Muscle layer of colon (tissue), 2 donors: ENCODE measurements around the gene SCN3B.

Source experiments
- H3K27ac ChIP-seq: one replicate; pipeline ENCODE4 v1.7.0; 2013; ENCODE audit warnings: low read depth, mild to moderate bottlenecking, low read length, moderate library complexity
- H3K27me3 ChIP-seq, 2 donors: one replicate each; pipeline ENCODE4 v1.7.0; 2013; ENCODE audit warnings: low read length in 2 of 2, mild to moderate bottlenecking in 2 of 2; ENCODE audit not compliant: insufficient read depth in 2 of 2, control insufficient read depth in 1 of 2
- H3K36me3 ChIP-seq: one replicate; pipeline ENCODE4 v1.7.0; 2013; ENCODE audit warnings: mild to moderate bottlenecking, low read length; ENCODE audit not compliant: insufficient read depth
- H3K4me1 ChIP-seq: one replicate; pipeline ENCODE4 v1.7.0; 2013; ENCODE audit warnings: mild to moderate bottlenecking, low read length; ENCODE audit not compliant: insufficient read depth
- H3K4me3 ChIP-seq, 2 donors: one replicate each; pipeline ENCODE4 v1.7.0; 2013; ENCODE audit warnings: low read length in 2 of 2, low read depth in 1 of 2, mild to moderate bottlenecking in 1 of 2, moderate library complexity in 1 of 2
- H3K9ac ChIP-seq: one replicate; pipeline ENCODE4 v1.7.0; 2013; ENCODE audit warnings: low read length
- H3K9me3 ChIP-seq: one replicate; pipeline ENCODE4 v1.7.0; 2013; ENCODE audit warnings: mild to moderate bottlenecking, low read length
- donor health status: abdominal sarcoma.
- donor health status: Adenocarcinoma of cecum.

The SCN3B gene

DNA sequence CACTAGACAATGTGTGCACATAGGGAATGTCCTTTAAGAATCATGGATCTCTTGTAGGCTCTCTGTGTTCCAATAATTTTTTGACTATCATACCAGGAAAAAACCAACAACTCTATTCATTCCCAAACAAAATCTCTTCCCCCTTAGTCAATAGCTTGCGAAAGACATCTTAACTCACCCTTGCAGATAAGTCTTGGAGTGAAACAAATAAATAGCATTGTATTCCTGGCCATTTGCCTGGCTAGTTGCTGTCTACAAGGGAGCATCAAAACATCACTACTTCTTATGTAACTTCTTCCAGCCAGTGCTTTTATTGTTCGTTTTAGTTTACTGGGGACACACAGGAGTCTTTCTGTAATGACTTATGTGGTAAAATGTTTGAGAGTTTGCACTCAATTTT lies 29.4 kb downstream of the SCN3B start:
- Histone ChIP-seq H3K4me3 (no peak overlapping the region), H3K27me3 (no peaks in the 10 kb centered on the region), H3K27ac (no peak overlapping the region), H3K9ac (no peak overlapping the region), H3K4me1 (no peaks in the 10 kb centered on the region), H3K36me3 (no peaks in the 10 kb centered on the region), H3K9me3 (no peaks in the 10 kb centered on the region)

GRCh38 chr11:123622576-123622975 lies 31.8 kb downstream of the SCN3B start:
- Histone ChIP-seq H3K9ac (no peak overlapping the region), H3K4me1 (no peaks in the 10 kb centered on the region), H3K4me3 (no peak overlapping the region), H3K27ac (no peak overlapping the region), H3K36me3 (no peaks in the 10 kb centered on the region), H3K27me3 (no peaks in the 10 kb centered on the region), H3K9me3 (no peaks in the 10 kb centered on the region)

- no peaks in the 10 kb centered on the region for H3K36me3 ChIP-seq
- H3K9ac ChIP-seq = no peak overlapping the region
- no peaks in the 10 kb centered on the region for H3K27me3 ChIP-seq
- H3K4me3 ChIP-seq = no peak overlapping the region
- H3K4me1 ChIP-seq = peaks cover 11% of the 10 kb centered on the region
- no peak overlapping the region for H3K27ac ChIP-seq
- no peaks in the 10 kb centered on the region for H3K9me3 ChIP-seq
Observed at GRCh38 chr11:123616505-123617198, 37.8 kb downstream of the SCN3B start.

- Histone ChIP-seq H3K4me1 (peaks cover 6% of the 10 kb centered on the region), H3K36me3 (no peaks in the 10 kb centered on the region)
Observed at GRCh38 chr11:123611698-123612097, 42.7 kb downstream of the SCN3B start.

GRCh38 chr11:123608945-123609344 lies 45.5 kb downstream of the SCN3B start:
- no peaks in the 10 kb centered on the region for H3K36me3 ChIP-seq
- no peak overlapping the region for H3K9ac ChIP-seq
- H3K9me3 ChIP-seq = no peaks in the 10 kb centered on the region
- no peaks in the 10 kb centered on the region for H3K4me1 ChIP-seq
- no peak overlapping the region for H3K27ac ChIP-seq
- no peak overlapping the region for H3K4me3 ChIP-seq
- no peaks in the 10 kb centered on the region for H3K27me3 ChIP-seq

More at GRCh38 chr11:123611698-123612097, 42.7 kb downstream of the SCN3B start:
- H3K27ac ChIP-seq = no peak overlapping the region
- no peaks in the 10 kb centered on the region for H3K27me3 ChIP-seq
- no peak overlapping the region for H3K4me3 ChIP-seq
- H3K9me3 ChIP-seq = no peaks in the 10 kb centered on the region
- H3K9ac ChIP-seq = no peak overlapping the region

GRCh38 chr11:123608371-123608770 lies 46.1 kb downstream of the SCN3B start:
- Histone ChIP-seq H3K9me3 (no peaks in the 10 kb centered on the region), H3K27ac (no peak overlapping the region), H3K36me3 (no peaks in the 10 kb centered on the region), H3K4me1 (no peaks in the 10 kb centered on the region), H3K9ac (no peak overlapping the region), H3K4me3 (no peak overlapping the region), H3K27me3 (no peaks in the 10 kb centered on the region)

GRCh38 chr11:123607781-123608180 lies 46.6 kb downstream of the SCN3B start:
- no peaks in the 10 kb centered on the region for H3K27me3 ChIP-seq
- H3K9ac ChIP-seq = no peak overlapping the region
- no peaks in the 10 kb centered on the region for H3K9me3 ChIP-seq
- no peak overlapping the region for H3K27ac ChIP-seq
- no peak overlapping the region for H3K4me3 ChIP-seq
- no peaks in the 10 kb centered on the region for H3K4me1 ChIP-seq
- H3K36me3 ChIP-seq = no peaks in the 10 kb centered on the region

DNA sequence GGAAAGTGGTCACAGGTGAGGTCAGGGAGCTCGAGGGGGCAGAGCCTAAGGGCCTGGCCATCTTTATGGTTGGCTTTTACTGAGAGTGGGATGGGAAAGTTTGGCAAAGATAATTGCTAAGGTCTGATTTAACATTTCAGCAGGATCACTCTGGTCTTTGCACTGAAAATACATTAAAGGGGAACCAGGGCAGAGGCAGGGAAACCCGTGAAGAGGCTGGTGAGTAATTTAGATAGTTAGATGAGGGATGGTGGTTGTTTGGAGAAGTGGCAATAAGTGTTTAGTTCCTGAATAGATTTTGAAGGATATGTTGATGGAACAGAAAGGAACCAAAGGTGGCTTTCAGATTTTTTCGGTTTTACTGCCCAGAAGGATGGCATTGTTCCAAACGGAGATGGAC lies 50.8 kb downstream of the SCN3B start:
- Histone ChIP-seq H3K27ac (no peak overlapping the region), H3K9ac (no peak overlapping the region), H3K4me1 (no peaks in the 10 kb centered on the region), H3K9me3 (no peaks in the 10 kb centered on the region), H3K27me3 (no peaks in the 10 kb centered on the region), H3K4me3 (no peak overlapping the region), H3K36me3 (no peaks in the 10 kb centered on the region)

GRCh38 chr11:123601743-123602142 lies 52.7 kb downstream of the SCN3B start:
- no peak overlapping the region for H3K27ac ChIP-seq
- H3K27me3 ChIP-seq = no peaks in the 10 kb centered on the region
- H3K9ac ChIP-seq = no peak overlapping the region
- no peaks in the 10 kb centered on the region for H3K9me3 ChIP-seq
- H3K36me3 ChIP-seq = no peaks in the 10 kb centered on the region
- H3K4me3 ChIP-seq = no peak overlapping the region
- H3K4me1 ChIP-seq = no peaks in the 10 kb centered on the region

DNA sequence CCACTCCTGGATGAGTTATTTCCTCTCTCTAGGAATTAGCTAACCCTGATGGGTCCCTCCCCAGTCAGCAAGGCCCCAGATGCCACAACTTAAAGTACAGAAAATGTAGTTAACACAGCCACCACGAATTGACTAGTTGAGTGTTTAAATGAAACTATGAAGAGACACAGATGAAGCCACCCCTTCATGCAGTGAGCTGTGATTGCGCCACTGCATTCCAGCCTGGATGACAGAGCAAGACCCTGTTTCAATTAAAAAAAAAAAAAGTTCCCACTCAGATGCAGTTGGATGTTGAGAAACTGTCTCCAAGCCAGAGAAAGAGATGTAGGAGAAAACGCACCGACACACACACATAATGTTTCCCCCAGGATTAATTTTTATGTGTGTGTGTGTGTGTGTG lies 53.3 kb downstream of the SCN3B start:
- no peaks in the 10 kb centered on the region for H3K36me3 ChIP-seq
- H3K9ac ChIP-seq = no peak overlapping the region

DNA sequence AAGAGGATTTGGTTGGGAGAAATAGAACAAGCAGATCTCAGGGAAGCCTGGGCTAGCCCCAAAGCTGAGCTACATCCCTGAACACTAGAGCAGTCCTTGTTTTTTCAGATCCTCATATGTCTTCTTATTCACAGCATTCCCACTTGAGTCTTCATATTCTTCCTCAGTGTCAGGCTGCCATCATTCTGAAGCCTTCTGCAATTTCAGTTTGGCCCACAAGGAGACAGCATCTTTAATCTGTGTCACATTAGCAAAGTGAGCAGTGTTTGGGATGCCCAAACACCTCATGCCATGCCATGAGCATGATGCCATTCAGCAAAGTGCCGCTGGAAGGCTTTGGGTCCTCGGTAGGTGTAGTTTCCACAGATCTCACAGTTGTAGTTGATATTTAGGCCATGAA lies 56.6 kb downstream of the SCN3B start:
- Histone ChIP-seq H3K4me1 (no peaks in the 10 kb centered on the region), H3K9ac (no peak overlapping the region), H3K9me3 (no peaks in the 10 kb centered on the region), H3K36me3 (no peaks in the 10 kb centered on the region), H3K4me3 (no peak overlapping the region), H3K27me3 (no peaks in the 10 kb centered on the region), H3K27ac (no peak overlapping the region)

More for the DNA sequence above, 53.3 kb downstream of the SCN3B start:
- no peaks in the 10 kb centered on the region for H3K9me3 ChIP-seq
- H3K4me1 ChIP-seq = no peaks in the 10 kb centered on the region
- H3K27me3 ChIP-seq = no peaks in the 10 kb centered on the region
- no peak overlapping the region for H3K4me3 ChIP-seq
- no peak overlapping the region for H3K27ac ChIP-seq

GRCh38 chr11:123594921-123595320 lies 59.5 kb downstream of the SCN3B start:
- Histone ChIP-seq H3K27ac (no peak overlapping the region), H3K9ac (no peak overlapping the region), H3K4me1 (no peaks in the 10 kb centered on the region), H3K36me3 (no peaks in the 10 kb centered on the region), H3K9me3 (no peaks in the 10 kb centered on the region), H3K4me3 (no peak overlapping the region), H3K27me3 (no peaks in the 10 kb centered on the region)
